ENCODE measurements around the gene MYNN. TPM values are rescaled to one million over a fixed set of nuclear protein-coding genes. Genes with fewer than 3 reads are reported as not detected.
A peak's percentile ranks its signal among the peaks of the same experiment; 100 is the strongest.

The MYNN gene
- total RNA-seq, 1 experiment from 2014 or later: 20.5 TPM

GRCh38 chr3:169813757-169814517 lies 40.7 kb downstream of the MYNN start:
- Histone ChIP-seq H3K36me3 (ENCODE audit: insufficient read depth, low read length, poor library complexity, severe bottlenecking) (no peaks in the 10 kb centered on the region), H3K4me1 (ENCODE audit: insufficient read depth, low read length, poor library complexity, severe bottlenecking) (peaks cover 5% of the 10 kb centered on the region), H3K27me3 (replicated peaks; ENCODE audit: insufficient read depth, low read depth, low read length, poor library complexity) (no peaks in the 10 kb centered on the region), H3K9me3 (ENCODE audit: low read depth, low read length, poor library complexity, severe bottlenecking) (no peaks in the 10 kb centered on the region), H3K27ac (ENCODE audit: low read depth, low read length, poor library complexity, severe bottlenecking) (no peak overlapping the region), H3K4me3 (ENCODE audit: low read depth, low read length, poor library complexity, severe bottlenecking) (peak overlapping the region; percentile 72)
- ChIA-PET POLR2A (ENCODE audit: low non-redundant PET) (no interaction called here), CTCF (no interaction called here)
- peak; percentile 64 for DNase-seq (ENCODE audit: low spot score)
- BruUV-seq (replicated peaks): no TSS peak
- intact Hi-C loops (cut with micrococcal nuclease; ENCODE audit: unreplicated experiment): no loop called here
- TF ChIP-seq CTCF (conservative IDR thresholded peaks at IDR 0.05; ENCODE audit: low read depth, low read length) (peak; percentile 53), EZH2 (IDR thresholded peaks at IDR 0.05; ENCODE audit: borderline replicate concordance, low read depth, low read length, poor library complexity, severe bottlenecking) (no peak)

DNA sequence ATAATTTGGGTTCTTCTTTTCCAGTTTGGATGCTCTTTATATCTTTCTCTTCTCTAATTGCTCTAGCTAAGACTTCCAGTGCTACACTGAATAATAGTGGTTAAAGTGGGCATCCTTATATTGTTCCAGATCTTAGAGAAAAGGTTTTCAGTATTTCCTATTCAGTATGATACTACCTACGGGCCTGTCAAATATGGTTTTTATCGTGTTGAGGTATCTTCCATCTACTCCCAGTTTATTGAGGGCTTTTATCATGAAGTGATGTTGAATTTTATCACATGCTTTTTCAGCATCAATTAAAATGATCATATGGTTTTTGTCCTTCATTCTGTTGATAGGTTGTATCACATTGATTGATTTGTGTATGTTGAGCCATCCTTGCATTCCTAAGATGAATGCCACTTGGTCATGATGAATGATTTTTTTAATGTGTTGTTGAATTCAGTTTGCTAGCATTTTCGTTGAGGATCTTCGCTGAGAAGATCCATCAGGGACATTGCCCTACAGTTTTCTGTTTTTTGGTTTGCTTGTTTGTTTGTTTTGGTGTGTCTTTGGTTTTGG lies 42.5 kb downstream of the MYNN start:
- no TSS peak for BruUV-seq (replicated peaks)
- no peak overlapping the region for H3K4me3 ChIP-seq (ENCODE audit: low read depth, low read length, poor library complexity, severe bottlenecking)
- H3K9me3 ChIP-seq (ENCODE audit: low read depth, low read length, poor library complexity, severe bottlenecking): no peaks in the 10 kb centered on the region
- H3K4me1 ChIP-seq (ENCODE audit: insufficient read depth, low read length, poor library complexity, severe bottlenecking): peaks cover 5% of the 10 kb centered on the region
- ChIA-PET CTCF (no interaction called here), POLR2A (ENCODE audit: low non-redundant PET) (no interaction called here)
- no peaks in the 10 kb centered on the region for H3K36me3 ChIP-seq (ENCODE audit: insufficient read depth, low read length, poor library complexity, severe bottlenecking)
- H3K27ac ChIP-seq (ENCODE audit: low read depth, low read length, poor library complexity, severe bottlenecking): no peak overlapping the region
- no peak for DNase-seq (ENCODE audit: low spot score)
- H3K27me3 ChIP-seq (replicated peaks; ENCODE audit: insufficient read depth, low read depth, low read length, poor library complexity): no peaks in the 10 kb centered on the region
- no peak for TF ChIP-seq EZH2 (IDR thresholded peaks at IDR 0.05; ENCODE audit: borderline replicate concordance, low read depth, low read length, poor library complexity, severe bottlenecking)
- no peak for TF ChIP-seq CTCF (conservative IDR thresholded peaks at IDR 0.05; ENCODE audit: low read depth, low read length)
- intact Hi-C loops (cut with micrococcal nuclease; ENCODE audit: unreplicated experiment): no loop called here

DNA sequence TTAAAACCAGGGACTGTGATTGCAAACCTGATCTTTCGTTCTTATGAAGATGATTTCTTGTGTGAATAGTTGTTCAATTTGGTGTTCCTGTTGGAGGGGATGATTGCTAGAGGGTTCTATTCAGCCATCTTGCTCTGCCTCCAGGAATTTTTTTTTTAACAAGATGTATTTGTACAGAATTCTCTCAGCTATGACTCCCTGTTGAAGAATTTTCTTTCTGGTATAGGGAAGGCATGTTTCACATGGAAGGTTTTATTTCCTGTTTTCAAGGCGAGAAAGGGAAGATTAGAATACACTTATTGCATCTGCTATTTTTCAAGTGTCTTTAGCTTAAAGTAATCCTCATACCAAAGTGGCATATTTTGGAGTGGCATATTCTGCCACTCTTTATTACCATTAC lies 45.1 kb downstream of the MYNN start:
- Histone ChIP-seq H3K36me3 (ENCODE audit: insufficient read depth, low read length, poor library complexity, severe bottlenecking) (no peaks in the 10 kb centered on the region), H3K4me3 (ENCODE audit: low read depth, low read length, poor library complexity, severe bottlenecking) (no peak overlapping the region), H3K27ac (ENCODE audit: low read depth, low read length, poor library complexity, severe bottlenecking) (no peak overlapping the region), H3K27me3 (replicated peaks; ENCODE audit: insufficient read depth, low read depth, low read length, poor library complexity) (no peaks in the 10 kb centered on the region), H3K9me3 (ENCODE audit: low read depth, low read length, poor library complexity, severe bottlenecking) (no peaks in the 10 kb centered on the region), H3K4me1 (ENCODE audit: insufficient read depth, low read length, poor library complexity, severe bottlenecking) (no peaks in the 10 kb centered on the region)
- no peak for DNase-seq (ENCODE audit: low spot score)
- ChIA-PET CTCF (no interaction called here), POLR2A (ENCODE audit: low non-redundant PET) (no interaction called here)
- TF ChIP-seq CTCF (conservative IDR thresholded peaks at IDR 0.05; ENCODE audit: low read depth, low read length) (no peak), EZH2 (IDR thresholded peaks at IDR 0.05; ENCODE audit: borderline replicate concordance, low read depth, low read length, poor library complexity, severe bottlenecking) (no peak)
- intact Hi-C loops (cut with micrococcal nuclease; ENCODE audit: unreplicated experiment): no loop called here
- no TSS peak for BruUV-seq (replicated peaks)

Data from A673 (cell line).